Retina (tissue), 1 donor: Measurements from ENCODE around the gene WDR47.
A peak's percentile ranks its signal among the peaks of the same experiment; 100 is the strongest.
"Not testable (repeated sequence)": the region's sequence is repeated elsewhere in the genome, so short reads cannot be mapped to it uniquely, and the experiment has no call there.

Source experiments
- DNase-seq: peaks from one replicate; pipeline ENCODE4 v3.0.0-alpha.2; 2016

WDR47 gene

DNA sequence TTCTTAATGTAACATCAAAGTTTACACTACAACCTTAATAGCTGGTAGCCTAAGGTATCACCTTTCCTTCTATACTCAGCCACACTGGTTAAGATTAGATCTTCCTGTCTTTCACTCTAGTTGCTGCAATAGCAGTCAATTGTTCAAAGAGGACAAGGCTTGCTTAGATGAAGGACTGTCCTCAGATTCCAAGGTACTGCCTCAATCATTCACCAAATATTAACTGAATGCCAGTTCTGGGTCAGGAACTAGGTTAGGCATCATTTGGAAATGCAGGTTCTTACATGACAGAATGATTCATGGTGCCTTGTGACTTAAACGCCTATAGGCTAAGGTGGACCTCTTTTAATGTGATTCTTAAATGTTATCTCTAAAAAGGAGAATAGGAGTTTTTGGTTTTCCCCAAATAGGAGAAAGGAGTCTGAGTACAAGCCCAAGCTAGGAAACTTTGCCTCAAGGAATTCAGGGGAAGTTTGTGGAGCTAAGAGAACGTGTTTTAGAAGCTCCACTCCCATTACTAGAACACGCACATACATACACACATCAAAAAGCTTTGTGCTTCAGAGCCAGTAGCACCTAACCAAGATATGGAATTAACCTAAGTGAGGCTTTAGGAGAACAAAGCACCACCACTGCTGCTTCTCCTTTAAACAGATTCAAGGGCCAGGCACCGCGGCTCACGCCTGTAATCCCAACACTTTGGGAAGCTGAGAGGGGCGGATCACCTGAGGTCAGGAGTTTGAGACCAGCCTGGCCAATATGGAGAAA lies 8.5 kb upstream of the WDR47 start:
- no peak for DNase-seq

- no peak for DNase-seq
These were observed 6.4 kb upstream of the WDR47 start for GRCh38 chr1:109048335-109048734.

GRCh38 chr1:109047339-109047738 lies 5.4 kb upstream of the WDR47 start:
- no peak for DNase-seq

- no peak for DNase-seq
These were observed 4.8 kb upstream of the WDR47 start for GRCh38 chr1:109046671-109047070.

DNA sequence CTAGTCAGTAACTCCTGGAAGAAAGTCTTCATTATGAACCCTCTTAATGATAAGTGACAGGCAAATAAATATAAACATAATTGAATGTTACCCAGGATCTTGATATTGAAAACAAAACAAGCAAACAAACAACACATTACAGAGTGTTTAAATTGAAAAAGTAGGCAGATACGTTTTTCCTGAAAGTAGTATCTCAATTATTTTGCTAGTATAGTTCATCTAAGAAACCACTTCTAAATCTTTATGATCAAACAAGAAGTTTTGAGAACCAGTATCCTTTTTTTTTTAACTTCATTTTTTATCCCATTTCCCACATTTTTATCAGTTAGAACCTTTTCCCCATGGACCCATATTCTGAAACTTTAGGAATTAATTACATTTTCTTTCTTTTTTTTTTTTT lies 3.7 kb upstream of the WDR47 start:
- DNase-seq: no peak

DNA sequence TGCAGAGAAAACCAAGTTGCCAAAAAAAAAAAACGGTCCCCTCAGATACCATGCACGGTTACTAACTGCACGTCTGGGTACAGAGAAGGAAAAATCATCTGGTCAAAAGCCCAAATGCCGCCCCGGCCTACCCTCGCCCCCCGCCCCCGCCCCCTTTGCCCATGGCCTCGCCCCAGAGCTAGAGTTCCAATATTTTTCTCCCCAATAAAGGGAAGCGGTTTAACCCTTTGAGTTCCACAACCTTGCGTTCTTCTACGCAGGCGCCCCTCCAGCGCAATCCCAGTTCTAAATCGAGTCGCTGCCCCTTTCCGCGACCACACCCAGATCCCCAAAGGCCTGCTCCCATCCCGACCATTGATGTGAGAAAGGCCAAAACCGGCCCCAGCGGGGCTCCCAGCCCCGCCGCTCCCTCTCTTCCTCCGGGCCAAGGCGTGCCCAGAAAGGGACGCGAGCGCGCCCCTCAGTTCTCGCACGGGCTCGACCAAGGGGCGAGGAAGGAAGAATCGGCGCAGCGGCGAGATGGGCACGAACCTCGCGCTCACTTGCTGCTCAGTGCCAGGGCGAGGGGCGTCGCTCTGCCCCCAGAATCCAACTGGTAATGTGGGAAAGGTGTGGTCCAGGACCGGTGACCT lies 797 bp downstream of the WDR47 start:
- peak; percentile 86 for DNase-seq

- peak; percentile 5 for DNase-seq
These were observed 1.3 kb downstream of the WDR47 start for GRCh38 chr1:109040627-109040988.

DNA sequence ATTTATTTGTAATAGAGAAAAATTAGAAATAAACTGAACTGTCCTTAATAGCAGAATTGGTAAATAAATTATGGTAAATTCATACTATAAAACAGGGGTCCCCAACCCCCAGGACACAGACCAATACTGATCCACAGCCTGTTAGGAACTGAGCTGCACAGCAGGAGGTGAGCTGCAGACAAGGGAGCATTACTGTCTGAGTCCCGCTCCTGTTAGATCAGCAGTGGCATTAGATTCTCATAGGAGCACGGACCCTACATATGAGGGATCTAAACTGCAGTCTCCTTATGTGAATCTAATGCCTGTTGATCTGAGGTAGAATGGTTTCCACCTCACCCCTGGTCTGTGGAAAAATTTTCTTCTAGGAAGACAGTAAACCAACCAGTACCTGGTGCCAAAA lies 7.5 kb downstream of the WDR47 start:
- no peak for DNase-seq

DNA sequence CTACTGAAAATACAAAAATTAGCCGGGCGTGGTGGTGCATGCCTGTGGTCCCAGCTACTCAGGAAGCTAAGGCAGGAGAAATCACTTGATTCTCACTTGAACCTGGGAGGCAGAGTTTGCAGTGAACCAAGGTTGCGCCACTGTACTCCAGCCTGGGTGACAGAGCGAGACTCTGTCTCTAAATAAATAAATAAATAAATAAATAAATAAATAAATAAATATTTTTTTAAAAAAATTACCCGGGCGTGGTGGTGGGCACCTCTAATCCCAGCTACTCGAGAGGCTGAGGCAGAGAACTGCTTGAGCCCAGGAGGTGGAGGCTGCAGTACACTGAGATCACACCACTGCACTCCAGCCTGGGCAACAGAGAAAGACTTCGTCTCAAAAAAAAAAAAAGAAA lies 12.4 kb downstream of the WDR47 start:
- not testable (repeated sequence) for DNase-seq

DNA sequence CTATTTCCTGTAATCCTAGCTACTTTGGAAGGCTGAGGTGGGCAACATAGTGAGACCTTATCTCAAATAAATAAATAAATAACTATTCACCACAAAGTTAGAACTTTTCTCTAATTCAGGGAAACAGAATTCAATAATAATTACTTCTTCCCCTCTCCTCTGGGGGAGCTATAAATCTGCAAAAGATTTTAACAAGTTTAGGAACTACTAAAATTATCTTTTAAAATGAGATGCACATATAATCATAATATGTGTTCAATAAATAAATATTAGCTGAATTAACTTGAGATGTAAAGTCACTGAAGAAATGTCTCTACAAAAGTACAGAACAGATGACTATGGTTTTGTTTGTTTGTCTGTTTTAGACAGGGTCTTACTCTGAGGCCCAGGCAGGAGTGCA lies 14.1 kb downstream of the WDR47 start:
- no peak for DNase-seq

DNA sequence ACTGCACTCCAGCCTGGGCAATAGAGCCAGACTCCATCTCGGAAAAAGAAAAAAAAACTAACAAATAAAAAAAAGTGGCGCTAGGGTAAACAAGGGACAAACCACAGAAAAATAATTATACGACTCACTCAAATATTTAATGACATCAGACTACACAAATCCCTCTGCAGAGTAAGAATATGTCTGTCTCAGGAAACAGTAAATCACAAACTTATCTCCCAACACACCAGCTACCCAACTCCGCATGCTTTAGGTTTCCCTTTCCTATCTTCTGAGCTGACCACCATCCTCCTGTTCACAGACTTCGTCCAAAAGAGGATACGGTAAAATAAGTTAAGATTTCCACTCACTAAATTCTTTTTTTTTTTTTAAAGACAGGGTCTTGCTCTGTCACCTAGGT lies 16.2 kb downstream of the WDR47 start:
- DNase-seq: no peak

DNA sequence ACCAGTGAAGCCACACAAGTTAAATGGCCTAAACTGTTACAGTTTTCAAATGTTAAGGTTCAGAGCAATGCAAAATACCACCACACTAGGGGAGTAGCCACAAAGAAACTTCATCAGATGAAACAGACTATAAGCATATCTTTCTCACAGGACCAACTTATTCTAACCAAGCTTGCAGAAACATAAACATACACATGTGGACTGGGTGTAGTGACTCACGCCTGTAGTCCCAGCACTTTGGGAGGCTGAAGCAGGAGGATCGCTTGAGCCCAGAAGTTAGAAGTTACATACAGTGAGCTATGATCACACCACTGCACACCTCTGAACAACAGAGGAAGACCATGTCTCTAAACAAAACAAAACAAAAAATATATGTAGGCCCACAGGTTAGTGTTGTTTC lies 17.3 kb downstream of the WDR47 start:
- DNase-seq: no peak

DNA sequence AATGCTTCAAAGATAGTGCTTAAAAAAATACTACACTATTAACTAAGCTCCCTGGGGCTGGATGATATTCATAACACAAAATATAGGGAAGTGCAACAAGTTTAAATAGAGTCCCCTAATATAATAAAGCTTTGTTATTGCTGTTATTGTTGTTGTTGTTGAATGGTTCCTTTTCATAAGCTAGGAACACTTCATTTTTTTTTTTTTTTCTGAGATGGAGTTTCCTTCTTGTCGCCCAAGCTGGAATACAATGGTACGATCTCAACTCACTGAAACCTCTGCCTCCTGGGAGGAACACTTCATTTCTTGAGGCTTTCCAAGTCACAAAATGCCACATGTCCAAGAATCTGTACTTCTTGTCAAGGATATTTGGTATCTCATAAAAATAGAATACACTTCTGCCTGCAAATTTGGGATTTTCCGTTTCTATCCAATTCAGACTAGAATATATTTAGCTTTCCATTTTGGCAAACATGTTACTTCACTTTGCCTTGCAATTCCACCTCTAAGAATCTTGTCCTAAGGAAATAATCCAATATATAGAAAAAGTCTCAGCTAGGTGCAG lies 21.1 kb downstream of the WDR47 start:
- DNase-seq: no peak

GRCh38 chr1:109017719-109018118 lies 24.2 kb downstream of the WDR47 start:
- DNase-seq: not testable (repeated sequence)

- no peak for DNase-seq
These were observed 24.8 kb downstream of the WDR47 start for GRCh38 chr1:109017134-109017533.

DNA sequence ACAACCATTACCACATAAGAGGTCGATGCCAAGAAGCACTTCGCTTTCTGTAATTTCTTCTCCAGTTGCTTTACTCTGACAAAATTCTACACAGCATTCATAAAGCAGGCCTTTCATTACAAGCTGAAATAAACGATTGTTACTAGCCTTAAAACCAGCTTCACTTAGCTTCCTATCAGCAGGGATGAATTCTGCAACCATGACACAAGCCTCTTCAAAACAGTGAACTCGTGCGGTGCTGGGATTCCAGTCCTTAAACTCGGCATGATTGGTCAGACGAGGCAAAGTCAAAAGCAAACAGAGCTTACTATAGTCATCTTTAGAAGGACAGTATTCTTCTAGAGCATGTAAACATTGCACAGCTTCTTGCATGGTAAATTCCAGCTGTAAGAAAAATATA lies 30.6 kb downstream of the WDR47 start:
- DNase-seq: no peak

GRCh38 chr1:108996622-108997021 lies 45.3 kb downstream of the WDR47 start:
- DNase-seq: not testable (repeated sequence)

GRCh38 chr1:108983114-108983513 lies 58.8 kb downstream of the WDR47 start:
- no peak for DNase-seq

GRCh38 chr1:108976658-108977057 lies 65.2 kb downstream of the WDR47 start:
- no peak for DNase-seq

DNA sequence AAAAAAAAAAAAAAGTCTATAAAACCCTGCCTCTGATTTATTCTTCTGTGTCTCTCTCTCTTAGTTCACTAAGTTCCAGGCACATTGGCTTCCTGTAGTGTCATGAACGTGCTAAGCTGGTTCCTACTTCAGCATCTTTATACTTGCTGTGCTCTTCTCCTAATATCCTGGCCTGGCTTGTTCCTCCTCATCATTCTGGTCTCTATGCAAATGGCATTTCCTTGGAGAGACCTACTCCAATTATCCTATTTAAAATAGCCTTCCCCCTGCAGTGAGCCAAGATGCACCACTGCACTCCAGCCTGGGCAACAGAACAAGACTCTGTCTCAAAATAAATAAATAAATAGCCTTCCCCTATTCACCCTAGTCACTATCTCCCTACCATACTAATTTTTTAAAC lies 69.0 kb downstream of the WDR47 start:
- DNase-seq: no peak

DNA sequence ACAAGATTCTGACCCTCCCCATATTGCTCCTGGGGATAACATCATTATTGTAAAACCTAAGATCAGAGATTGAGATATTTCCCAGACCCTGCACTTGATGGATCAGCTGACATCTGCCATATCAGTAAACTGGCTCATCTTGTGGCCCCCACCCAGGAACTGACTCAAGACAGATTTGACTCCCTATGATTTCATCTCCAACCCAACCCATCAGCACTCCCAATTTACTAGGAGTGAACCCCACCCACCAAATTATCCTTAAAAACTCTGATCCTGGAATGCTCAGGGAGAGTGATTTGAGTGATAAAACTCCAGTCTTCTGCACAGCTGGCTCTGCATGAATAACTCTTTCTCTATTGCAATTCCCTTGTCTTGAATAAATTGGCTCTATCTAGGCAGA lies 72.6 kb downstream of the WDR47 start:
- no peak for DNase-seq

DNA sequence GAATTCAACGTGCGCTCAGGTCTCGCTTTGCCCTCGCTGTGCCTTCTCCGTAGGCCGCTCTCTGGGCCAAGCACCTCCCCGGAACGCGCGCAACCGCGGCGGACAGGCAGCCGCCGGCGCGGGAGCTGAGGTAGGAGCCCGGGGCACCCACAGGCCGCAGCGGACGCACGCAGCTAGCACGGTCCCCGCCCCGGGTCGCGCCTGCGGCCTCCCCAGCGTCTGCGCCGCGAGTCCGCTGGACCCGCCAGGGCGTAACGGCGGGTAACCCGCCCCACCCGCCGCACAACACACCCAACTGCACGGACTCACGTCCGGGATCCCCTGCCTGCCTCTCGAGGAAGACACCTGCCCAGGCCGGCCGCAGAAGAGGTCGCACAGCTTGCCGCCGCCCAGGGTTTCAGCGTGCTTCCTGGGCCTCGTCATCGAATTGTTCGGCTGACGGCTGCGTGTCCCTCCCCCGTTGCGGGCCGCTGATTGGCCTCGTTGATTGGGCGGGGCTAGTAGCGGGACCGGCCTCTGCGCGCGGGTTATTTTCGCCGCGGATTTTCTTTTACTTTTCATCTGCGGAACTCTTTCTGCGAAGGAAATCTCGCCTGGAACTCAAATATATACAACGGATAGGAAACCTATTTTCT lies 78.7 kb downstream of the WDR47 start, which contains the start of gene CLCC1:
CLCC1 (minus strand) TSS at position 433 of the 635 bp plus-strand sequence. CDS start 13,047 bp downstream, outside the sequence.
- peak; percentile 95 for DNase-seq

DNA sequence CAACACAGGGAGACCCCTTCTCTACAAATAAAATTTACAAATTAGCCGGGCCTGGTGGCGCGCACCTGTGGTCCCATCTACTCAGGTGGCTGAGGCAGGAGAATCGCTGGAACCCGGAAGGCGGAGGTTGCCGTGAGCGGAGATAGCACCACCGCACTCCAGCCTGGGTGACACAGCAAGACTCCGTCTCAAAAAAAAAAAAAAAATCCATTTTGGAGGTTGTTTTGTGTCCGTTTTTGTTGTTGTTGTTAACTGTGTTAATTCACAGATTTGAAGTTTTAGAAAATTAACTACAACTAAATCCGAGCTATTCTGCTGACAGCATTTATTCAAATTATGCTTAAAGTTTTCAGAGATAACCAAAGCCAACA lies 79.2 kb downstream of the WDR47 start:
- DNase-seq: no peak
